Dermis microvascular lymphatic vessel endothelial cell (primary cell): ENCODE results near the gene TRPM8. TPM values are rescaled to one million over a fixed set of nuclear protein-coding genes. Genes with fewer than 3 reads are reported as not detected.

ENCODE experiments used
- DNase-seq, 2 donors: peaks; one replicate each; pipeline versions ENCODE4 v3.0.0 to v3.0.0-alpha.2; 2010; ENCODE audit warnings: low read depth in 2 of 2
- total RNA-seq: library from RNA; depleted of rRNA; stranded (reverse); fragments of >200 nt; gene quantifications from 2 replicates; pipeline ENCODE4 v1.2.1, GENCODE V29; 2014

The TRPM8 gene
- total RNA-seq, 1 donor from 2014 or later = not detected

DNA sequence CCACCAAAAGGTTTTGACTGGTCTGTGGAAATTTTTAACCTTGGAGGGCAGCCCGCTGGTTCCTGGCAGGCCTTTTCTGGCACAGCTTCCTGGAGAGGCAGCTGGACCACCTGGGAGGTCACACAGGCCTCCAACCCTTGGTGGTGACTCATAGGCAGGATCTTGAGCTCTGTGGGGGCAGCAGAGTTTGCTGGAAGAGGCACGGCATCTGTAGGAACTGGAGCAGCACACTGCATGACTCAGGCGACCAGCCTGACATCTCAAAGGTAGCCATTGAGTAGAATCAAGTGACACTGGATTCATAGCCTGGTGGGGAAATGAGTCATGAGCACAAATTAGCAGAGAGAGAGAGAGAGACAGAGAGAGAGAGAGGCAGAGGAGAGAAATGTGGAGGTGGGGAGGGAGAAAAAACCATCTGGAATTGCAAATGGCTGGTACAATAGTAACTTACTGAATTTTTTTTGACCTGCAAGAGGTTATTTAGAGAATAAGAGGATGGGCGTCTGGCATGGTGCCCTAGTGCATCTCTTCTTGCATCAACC is 57.4 kb downstream of the TRPM8 start:
- peak; percentile 55 to 93 for DNase-seq

DNA sequence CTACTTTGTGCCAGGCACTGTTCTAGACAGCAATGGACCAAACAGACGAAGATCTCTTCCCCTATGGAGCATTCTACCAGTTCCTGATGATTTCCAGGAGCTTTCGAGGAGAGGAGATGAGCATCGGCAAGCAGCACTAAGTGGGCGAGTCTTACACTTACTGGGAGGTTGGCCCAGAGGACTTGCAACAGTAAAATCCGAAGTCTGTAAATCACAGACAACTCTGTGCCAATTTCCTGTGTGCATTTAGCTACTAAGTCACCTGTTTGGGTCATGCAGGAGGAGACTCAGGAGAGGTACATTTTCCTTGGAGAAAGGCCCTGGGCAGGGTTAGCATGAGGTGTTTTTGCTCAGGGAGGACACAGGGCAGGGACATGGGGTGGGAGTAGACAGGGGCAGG is 58.9 kb downstream of the TRPM8 start:
- DNase-seq = no peak

DNA sequence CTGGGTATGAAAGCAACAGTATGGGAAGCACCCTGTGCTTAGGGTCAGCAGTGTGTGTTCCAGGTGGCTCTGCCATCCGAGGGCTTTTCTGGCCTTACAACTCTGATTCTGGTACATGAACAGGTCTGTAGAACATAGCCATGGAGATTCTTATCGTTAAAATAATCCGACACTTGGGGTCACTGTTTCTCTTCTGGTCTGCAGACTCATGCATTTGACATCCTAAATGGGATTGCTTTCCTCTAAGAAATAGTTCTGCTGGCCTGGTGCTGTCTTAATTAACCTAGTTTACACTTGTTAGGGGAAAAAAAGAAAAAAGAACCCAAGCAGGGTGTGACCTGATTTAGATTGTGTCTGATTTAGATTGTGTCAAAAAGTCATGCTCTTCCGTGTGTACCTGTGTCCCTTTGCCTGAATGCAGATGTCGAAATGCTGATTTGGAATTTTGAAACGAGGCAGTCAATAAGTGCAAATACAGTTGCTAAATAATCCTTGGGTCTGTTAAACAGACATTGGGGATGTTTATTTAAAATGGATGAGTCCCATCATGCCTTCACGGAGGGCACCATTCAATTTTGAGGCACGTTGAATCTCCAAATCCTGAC is 59.6 kb downstream of the TRPM8 start:
- peak; percentile 15 to 68 for DNase-seq

DNA sequence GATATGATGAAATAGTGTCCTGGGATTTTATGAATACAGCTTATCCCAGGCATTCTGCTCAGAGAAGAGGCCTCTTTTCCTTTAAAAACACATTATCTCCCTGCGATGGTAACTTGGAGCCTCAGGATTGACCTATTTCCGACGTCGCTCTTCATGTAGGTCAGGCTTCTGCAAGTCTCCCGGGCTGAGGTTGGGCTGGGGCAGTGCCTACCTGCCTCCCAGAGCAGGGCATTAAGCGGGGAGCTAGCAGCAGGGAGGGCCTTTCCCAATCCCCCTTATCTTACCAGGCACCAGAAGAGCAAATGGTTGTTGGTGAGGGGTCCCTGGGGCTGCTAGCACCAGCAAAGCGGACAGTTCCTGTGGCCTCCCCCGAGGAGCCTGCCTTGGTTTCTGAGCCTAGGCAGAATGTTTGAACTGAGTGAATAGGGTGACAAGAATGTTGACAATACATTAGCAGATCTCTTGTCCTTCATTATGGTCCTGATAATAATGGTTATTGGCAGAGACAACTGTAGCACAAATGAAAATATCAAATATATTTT is 60.2 kb downstream of the TRPM8 start:
- DNase-seq = no peak

DNA sequence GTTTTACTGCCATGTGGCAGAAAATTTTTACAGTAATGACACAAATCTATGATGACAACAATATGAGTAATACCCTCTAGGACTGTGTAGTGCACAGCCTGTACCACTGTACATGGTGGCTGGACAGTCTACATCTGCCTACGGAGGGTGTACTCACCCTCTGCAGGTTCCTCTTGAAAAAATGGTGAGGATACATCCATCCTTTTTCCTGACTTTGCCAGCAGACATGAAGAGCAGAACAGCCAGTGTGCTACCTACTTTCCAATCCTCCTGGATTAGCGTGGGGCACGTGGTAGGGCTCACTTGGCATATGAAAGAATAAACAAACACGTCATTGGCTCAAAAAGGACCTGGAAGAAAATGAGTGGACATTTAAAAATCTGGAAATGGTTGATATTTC is 62.6 kb downstream of the TRPM8 start:
- no peak for DNase-seq

DNA sequence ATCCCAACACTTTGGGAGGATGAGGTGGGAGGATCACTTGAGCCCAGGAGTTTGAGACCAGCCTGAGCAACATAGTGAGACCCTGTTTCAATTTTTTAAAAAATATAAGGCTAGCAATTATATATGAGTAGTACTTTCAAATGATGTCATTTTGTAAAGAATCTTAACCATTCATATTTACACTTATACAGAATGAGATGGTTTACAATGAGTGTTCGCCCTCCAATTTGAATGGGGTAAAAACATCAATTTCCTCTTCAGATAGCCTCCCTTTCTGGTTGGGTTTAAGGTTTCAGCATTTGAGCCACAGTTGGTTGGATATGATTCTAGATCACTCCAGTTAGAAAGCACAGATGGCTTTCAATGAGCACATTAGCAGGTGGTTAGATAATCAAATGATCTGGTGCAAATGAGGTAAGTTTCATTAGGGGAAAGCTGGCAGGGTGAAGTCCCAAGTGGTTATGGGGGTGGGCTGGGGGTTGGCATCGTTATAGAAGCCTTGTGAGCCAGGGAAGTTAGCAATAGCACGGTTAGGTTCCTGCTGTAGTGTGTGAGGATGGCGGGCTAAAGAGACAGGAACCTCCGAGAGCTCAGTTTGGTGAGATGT is 63.9 kb downstream of the TRPM8 start:
- DNase-seq = no peak

DNA sequence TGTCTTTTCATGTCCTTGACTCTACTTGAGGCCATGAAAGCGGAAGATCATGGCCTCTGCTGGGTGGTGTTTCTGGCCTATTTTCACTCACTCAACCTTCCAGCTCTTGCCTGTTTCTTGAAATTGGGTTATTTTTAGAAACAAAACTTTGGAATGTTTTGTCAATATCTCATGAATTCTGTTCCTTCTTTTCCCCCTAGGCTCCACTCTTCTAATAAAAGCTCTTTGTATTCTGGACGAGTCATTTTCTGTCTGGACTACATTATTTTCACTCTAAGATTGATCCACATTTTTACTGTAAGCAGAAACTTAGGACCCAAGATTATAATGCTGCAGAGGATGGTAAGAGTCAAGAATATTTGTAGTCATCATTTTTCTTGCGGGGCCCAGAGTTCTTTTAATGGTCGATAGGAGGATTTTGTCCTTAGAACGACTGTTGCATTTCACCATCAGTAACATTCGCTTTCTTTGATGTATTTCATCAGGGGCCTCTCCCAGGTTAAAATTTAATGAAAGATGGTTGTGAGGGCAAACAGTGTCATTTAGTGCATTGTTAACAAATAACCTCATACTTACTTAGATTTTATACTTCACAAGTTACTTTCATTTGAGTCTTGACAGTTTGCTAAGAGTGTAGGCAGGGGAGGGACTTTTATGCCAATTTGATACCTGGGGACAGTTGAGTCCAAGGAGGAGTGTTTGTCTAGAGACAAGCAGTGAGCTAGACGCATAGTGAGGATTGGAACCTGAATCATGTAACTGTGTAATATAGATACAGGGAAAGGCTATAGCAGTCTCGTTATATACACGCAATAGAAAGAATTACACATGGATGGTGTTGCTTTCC is 64.6 kb downstream of the TRPM8 start:
- DNase-seq = no peak

DNA sequence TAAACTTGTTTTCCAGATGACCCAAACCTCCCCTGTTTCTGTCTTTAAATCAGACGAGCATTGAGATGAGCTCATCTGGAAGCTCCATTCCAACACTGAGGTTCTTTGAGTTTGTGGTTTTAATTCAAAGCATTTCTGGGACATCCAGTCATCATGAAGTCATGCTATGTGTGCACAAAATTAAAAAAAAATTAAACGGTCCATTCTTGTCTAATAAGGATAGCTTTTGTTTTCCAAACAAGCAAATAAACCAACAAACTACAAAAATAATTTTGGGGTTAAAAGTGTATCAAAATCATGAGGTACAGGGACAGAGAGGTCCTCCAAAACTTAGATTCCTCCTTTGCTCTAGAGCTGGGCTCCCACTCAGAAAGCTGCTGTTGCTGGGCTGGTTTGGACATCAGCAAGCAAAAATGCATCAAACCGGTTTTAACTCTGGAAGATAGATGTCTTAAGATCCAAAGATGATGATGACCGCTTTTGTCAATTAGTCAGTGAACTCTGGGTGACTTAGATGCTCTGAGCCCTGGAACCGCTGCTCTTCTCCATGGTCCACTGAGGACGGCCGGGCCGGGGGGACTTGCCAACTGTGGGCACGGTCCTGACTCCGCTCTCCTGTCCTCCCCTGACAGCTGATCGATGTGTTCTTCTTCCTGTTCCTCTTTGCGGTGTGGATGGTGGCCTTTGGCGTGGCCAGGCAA is 65.4 kb downstream of the TRPM8 start:
- DNase-seq = no peak

DNA sequence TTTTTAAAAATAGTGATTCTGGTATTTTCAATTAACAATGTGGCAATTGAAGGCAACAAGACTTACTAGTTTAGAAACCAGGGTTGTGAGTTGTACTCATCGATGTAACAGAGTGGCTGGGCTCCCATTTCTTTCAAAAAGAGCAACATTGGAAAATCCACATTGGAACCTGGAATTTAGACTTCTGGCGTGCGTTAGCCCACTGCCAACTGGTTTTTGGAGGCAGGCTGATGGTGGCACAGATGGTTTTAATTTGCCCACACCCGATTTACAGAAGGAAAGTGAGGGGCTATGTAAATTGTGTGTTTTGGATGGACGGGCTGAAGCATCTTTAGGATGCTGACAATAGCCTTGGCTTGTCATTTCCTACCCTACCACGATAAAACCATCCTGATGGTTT is 66.3 kb downstream of the TRPM8 start:
- no peak for DNase-seq

DNA sequence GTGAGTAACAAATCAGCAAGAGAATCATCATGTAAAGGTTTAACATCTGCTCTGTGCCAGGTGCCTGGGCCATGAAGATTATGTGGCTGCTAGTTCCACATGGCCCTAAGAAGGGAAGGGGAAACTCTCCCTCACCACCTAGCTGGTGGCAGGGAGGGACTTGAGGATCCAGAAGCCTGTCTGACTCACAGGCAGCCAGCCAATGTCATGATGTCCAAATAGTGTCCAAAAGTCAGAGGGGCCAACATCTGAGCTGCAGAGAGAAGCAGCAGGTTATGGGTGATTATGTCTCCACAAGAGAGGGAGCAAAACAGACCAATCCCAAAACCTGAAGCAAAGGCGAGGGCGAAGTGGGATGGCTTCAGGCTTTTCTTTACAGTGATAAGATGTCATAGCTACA is 71.4 kb downstream of the TRPM8 start:
- DNase-seq = no peak

DNA sequence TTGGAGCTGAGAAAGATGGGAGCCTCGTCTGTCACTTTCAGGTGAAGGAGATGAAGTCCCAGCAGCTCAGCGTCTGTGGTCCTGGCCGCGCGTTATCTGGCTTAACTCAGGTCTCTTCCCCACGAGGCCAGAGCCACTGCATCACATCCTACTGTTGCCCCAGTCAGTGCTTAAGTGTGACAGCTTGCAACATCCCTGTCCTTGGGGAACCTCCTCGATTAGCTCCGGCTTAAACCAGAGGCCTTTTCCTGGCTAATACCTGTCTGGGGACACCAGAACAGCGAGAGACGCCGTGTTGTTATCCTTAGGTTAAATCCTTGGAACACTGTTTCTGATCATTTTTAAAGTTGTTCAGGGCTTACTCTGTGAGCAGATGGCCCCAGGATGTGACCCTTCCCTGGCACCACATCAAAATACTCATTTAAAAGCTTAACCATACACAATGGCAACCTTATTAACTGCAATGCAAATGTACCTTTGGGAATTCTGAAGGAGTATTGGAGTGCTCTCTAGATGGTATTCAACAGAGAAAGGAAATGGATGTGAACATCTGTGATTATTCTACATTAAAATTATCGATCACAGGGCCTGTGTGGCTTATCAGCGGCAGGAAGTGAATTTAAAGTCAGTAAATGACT is 72.2 kb downstream of the TRPM8 start:
- no peak for DNase-seq

DNA sequence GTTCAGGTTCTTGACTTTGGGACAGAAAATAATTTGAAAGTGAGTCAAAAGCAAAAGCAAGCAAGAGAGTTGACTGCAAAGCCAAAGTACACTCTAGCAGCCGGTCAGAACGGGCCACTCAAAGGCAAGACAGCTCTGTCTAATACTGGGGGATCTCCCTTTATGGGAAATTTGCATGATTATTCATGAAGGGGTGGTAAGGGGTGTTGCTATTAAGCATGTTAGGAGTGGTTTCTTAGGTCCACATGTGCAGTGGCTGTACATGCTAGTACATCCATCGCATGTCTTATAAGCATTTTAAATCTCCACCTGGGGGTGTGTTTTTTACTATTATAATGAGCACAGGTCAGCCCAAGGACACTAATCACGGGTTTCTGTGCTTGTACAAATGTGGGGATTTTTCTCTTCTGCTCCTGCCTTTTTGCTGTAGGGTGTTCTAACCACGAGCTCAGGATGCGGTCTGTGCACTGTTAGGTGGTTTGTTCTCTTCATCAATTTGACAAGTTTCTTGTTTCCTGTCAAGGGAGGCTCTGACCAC is 73.2 kb downstream of the TRPM8 start:
- no peak for DNase-seq

DNA sequence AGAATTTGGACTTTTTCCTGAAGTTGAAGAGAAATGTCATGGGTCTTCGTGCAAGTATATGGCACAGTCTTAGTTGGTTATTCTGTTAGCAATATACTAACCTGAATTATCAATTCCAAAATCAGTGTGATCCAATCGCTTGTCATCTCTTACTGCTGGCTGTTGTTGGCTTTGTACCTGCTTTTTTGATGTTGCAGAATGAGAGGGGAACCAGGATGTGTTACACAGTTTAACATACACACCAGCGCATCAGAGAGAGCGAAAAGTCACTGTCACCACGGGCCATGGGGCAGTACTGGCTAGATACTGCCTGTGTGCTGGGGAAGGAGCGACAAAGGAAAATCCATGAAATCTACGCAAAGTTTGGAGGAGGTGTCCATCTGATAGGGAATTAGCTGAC is 74.0 kb downstream of the TRPM8 start:
- no peak for DNase-seq

DNA sequence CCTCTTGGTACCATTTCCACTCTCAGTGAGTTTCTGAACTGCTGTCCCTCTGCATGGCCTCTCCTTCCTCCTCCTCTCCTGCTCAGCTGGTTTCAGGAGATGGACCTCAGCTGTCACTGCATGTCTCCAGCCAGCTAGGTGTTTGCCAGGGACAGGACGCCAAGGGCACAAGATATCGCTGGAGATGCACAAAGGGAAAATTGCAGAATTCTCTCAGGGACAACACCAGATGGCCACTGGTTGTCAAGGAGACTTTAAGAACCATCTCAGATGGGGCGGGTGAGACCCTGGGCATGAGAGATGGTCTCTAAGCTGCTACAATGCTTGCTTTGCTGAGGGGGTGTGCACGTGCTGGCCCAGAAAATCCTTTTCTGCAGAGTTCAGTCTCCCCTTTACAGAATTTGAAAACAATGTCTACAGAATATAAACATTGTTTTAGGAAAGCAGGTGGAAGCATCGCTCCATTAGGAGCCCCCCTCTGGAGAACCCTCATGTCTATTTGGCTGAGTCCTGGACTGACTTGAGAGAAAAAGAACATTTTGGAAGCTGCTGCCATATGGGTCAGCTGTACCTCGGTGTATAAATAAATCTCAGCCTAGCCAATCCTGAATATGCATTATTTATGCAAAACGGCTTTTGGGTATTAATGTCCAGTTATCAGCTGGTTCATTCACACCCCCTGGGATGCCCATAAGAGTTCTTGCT is 75.5 kb downstream of the TRPM8 start:
- DNase-seq = no peak

DNA sequence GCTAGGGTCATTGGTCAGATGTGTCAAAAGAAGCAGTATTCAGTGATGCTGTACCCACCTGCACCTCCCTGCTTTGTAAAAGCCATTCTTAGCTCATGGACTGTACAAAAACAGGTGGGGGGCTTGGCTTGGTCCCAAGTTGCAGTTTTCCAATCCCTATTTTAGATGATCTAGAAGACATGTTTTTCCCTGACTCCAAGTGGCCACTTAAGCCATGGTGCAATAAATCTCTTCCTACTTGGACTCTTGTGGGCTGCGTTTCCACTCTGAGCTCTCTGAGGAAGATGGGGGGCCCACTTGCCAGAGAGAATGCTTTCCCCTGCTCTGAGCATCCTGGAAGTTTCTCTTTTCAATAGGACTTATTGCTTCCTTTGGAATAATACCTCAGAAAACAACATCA is 76.3 kb downstream of the TRPM8 start:
- no peak for DNase-seq

DNA sequence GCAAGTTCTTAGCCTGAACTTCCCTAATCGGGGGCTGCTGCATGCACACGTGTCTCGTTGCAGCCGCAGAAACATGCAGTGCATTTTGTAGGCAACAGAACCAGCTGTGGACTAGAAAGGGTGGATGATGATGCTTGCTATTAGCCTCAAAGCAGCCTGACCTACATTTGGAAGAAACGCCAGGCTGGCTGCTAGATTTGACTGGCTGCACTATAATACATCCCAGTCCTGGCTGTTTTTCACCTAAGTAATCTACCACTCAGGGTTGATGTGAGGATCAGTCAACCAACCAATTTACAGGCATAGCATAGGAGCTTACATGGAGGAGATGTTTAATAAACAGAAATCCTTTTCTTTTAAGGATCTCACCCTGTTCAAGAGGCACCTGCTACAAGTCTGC is 77.0 kb downstream of the TRPM8 start:
- no peak for DNase-seq

DNA sequence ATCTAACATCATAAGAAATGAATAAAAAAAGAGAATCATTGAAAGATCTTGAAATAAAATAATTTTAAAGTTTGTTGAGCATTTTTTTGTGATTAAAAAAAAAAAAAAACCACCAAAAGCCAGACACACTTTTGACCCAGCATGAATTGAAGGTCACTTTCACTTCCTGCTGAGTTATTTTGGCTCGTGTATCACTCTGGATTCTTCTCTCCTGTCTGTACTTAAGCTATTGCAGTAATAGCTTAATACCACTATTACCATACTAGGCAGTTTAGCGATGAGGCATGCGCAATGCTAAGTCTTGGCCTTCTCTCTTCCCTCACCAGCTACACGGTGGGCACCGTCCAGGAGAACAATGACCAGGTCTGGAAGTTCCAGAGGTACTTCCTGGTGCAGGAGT is 78.8 kb downstream of the TRPM8 start:
- no peak for DNase-seq

DNA sequence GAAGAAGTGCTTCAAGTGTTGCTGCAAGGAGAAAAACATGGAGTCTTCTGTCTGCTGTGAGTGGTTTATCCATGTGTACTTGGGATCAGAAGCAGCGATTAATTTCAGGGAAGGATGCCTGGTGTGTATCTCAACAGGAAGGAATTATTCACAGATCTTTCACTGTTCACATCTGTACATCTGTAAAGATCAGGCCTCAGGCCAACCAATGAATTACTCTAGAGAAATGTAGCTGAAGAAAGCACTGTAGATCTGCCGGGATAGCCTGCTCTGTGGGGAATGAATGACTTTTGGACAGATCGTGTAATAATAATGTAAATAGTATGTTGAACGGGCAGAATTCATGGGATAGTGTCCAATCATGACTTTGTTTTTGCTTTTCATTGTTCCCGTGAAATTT is 79.3 kb downstream of the TRPM8 start:
- DNase-seq = no peak

DNA sequence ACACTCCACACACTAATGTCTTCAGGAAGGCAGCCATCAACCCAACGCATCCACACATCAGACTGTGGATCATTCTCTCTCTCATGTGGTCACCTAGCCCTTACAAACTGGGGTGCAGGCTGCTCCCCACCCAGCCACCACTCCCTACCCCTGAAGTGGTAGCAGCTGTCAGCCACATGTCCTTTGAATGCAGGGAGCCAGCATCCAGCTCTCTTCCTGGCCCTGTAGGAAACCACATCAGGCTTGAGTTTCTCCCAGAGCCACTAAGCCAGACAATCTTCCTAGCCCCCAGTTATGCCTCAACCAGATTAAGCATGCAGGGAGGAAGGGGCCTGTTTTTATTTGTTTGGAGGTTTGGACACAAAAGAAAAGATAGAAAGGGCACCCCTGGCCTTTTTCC is 80.5 kb downstream of the TRPM8 start:
- no peak for DNase-seq

DNA sequence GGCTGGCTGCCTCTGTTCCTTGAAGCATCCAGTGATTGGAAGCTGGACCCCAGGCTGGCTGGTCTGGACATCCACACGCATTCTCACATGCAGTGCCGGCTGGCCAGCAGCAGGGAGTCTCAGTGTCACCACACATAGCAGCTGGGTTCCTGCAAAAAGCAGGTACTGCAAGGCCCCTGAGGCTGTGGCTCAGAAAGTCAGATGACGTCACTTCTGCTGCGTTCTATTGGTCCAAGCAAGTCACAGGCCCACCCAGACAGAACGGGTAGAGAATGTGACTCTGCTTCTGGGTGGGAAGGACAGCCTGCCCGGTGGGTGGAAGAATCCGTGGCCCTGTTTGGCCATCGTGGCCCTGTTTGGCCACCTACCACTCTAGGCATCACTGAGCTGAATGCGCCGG is 82.0 kb downstream of the TRPM8 start:
- DNase-seq = no peak
